Cortex of kidney (tissue), 1 donor: ENCODE data around the gene CDH10.

Source experiments
- DNase-seq: peaks from one replicate; lab custom pipeline; 2025; lab: John Stamatoyannopoulos, UW

The CDH10 gene

GRCh38 chr5:24644761-24645160 lies at the start of gene CDH10:
CDH10 (minus strand) TSS chr5:24644978; CDS start chr5:24593490, 51,488 bp downstream.
- no peak for DNase-seq

GRCh38 chr5:24693609-24694008 lies 48.8 kb upstream of the CDH10 start:
- DNase-seq = no peak

- no peak for DNase-seq
Measured at GRCh38 chr5:24691074-24691473, 46.3 kb upstream of the CDH10 start.

GRCh38 chr5:24681106-24681505 lies 36.3 kb upstream of the CDH10 start:
- DNase-seq = no peak

GRCh38 chr5:24668050-24668449 lies 23.3 kb upstream of the CDH10 start:
- no peak for DNase-seq

- no peak for DNase-seq
Measured at GRCh38 chr5:24649531-24649930, 4.8 kb upstream of the CDH10 start.

GRCh38 chr5:24646915-24647314 lies 2.1 kb upstream of the CDH10 start:
- no peak for DNase-seq

- no peak for DNase-seq
Measured at GRCh38 chr5:24645483-24645882, 705 bp upstream of the CDH10 start.

GRCh38 chr5:24643880-24644279 lies 898 bp downstream of the CDH10 start:
- DNase-seq = no peak

GRCh38 chr5:24643156-24643555 lies 1.6 kb downstream of the CDH10 start:
- no peak for DNase-seq

GRCh38 chr5:24642022-24642421 lies 2.8 kb downstream of the CDH10 start:
- no peak for DNase-seq

GRCh38 chr5:24635209-24635608 lies 9.6 kb downstream of the CDH10 start:
- DNase-seq = no peak

- no peak for DNase-seq
Measured at GRCh38 chr5:24633715-24634325, 11.0 kb downstream of the CDH10 start.

- no peak for DNase-seq
Measured at GRCh38 chr5:24632353-24632752, 12.4 kb downstream of the CDH10 start.

- no peak for DNase-seq
Measured at GRCh38 chr5:24630918-24631317, 13.9 kb downstream of the CDH10 start.

- DNase-seq = no peak
Measured at GRCh38 chr5:24629798-24630197, 15.0 kb downstream of the CDH10 start.

- DNase-seq = no peak
Measured at GRCh38 chr5:24624872-24625271, 19.9 kb downstream of the CDH10 start.

- DNase-seq = no peak
Measured at GRCh38 chr5:24623624-24624023, 21.2 kb downstream of the CDH10 start.

GRCh38 chr5:24623031-24623430 lies 21.7 kb downstream of the CDH10 start:
- DNase-seq = no peak

- no peak for DNase-seq
Measured at GRCh38 chr5:24621792-24622191, 23.0 kb downstream of the CDH10 start.

GRCh38 chr5:24616566-24616965 lies 28.2 kb downstream of the CDH10 start:
- no peak for DNase-seq

- no peak for DNase-seq
Measured at GRCh38 chr5:24615159-24615558, 29.6 kb downstream of the CDH10 start.

- DNase-seq = no peak
Measured at GRCh38 chr5:24609706-24610105, 35.1 kb downstream of the CDH10 start.

- DNase-seq = no peak
Measured at GRCh38 chr5:24606971-24607370, 37.8 kb downstream of the CDH10 start.

- DNase-seq = no peak
Measured at GRCh38 chr5:24602188-24602587, 42.6 kb downstream of the CDH10 start.
